ENCODE data around the gene CLDN25.
"Not testable (repeated sequence)": the region's sequence is repeated elsewhere in the genome, so short reads cannot be mapped to it uniquely, and the experiment has no call there.

Gene CLDN25

GRCh38 chr11:113779496-113779895 is at the start of gene CLDN25:
TSS of gene CLDN25 (plus strand) at chr11:113779796. CDS start at chr11:113779796, 0 bp downstream.
- DNase-seq (ENCODE audit: low read depth in 2 of 2), result no peak

GRCh38 chr11:113730887-113731726 is 48.5 kb upstream of the CLDN25 start:
- peak; percentile 20 to 23 for DNase-seq (ENCODE audit: low read depth in 2 of 2)

GRCh38 chr11:113732092-113732491 is 47.5 kb upstream of the CLDN25 start:
- DNase-seq (ENCODE audit: low read depth in 2 of 2), result no peak

GRCh38 chr11:113736323-113736722 is 43.3 kb upstream of the CLDN25 start:
- DNase-seq (ENCODE audit: low read depth in 2 of 2), result no peak

- DNase-seq (ENCODE audit: low read depth in 2 of 2), result no peak
Observed at GRCh38 chr11:113752932-113753331, 26.7 kb upstream of the CLDN25 start.

- no peak for DNase-seq (ENCODE audit: low read depth in 2 of 2)
Observed at GRCh38 chr11:113760241-113760640, 19.4 kb upstream of the CLDN25 start.

GRCh38 chr11:113763040-113763439 is 16.6 kb upstream of the CLDN25 start:
- not testable (repeated sequence) for DNase-seq (ENCODE audit: low read depth in 2 of 2)

- no peak for DNase-seq (ENCODE audit: low read depth in 2 of 2)
Observed at GRCh38 chr11:113764527-113765219, 14.9 kb upstream of the CLDN25 start.

GRCh38 chr11:113771964-113772363 is 7.6 kb upstream of the CLDN25 start:
- DNase-seq (ENCODE audit: low read depth in 2 of 2), result no peak

- no peak for DNase-seq (ENCODE audit: low read depth in 2 of 2)
Observed at GRCh38 chr11:113773092-113773415, 6.5 kb upstream of the CLDN25 start.

GRCh38 chr11:113773416-113774173 is 6.0 kb upstream of the CLDN25 start, which contains the start of gene ZW10:
TSS of gene ZW10 (minus strand) at chr11:113773692. CDS start at chr11:113773666, 26 bp downstream.
- peak; percentile 91 to 93 for DNase-seq (ENCODE audit: low read depth in 2 of 2)

GRCh38 chr11:113774174-113774503 is 5.5 kb upstream of the CLDN25 start:
- no peak for DNase-seq (ENCODE audit: low read depth in 2 of 2)

GRCh38 chr11:113778111-113778910 is 1.3 kb upstream of the CLDN25 start:
- no peak for DNase-seq (ENCODE audit: low read depth in 2 of 2)

- no peak for DNase-seq (ENCODE audit: low read depth in 2 of 2)
Observed at GRCh38 chr11:113781682-113782081, 2.1 kb downstream of the CLDN25 start.

GRCh38 chr11:113782134-113782533 is 2.5 kb downstream of the CLDN25 start:
- DNase-seq (ENCODE audit: low read depth in 2 of 2), result no peak

GRCh38 chr11:113789016-113789415 is 9.4 kb downstream of the CLDN25 start:
- not testable (repeated sequence) for DNase-seq (ENCODE audit: low read depth in 2 of 2)

GRCh38 chr11:113789675-113790320 is 10.2 kb downstream of the CLDN25 start:
- DNase-seq (ENCODE audit: low read depth in 2 of 2), result no peak

GRCh38 chr11:113796663-113797259 is 17.2 kb downstream of the CLDN25 start:
- peak; percentile 9 to 12 for DNase-seq (ENCODE audit: low read depth in 2 of 2)

GRCh38 chr11:113802621-113803020 is 23.0 kb downstream of the CLDN25 start:
- no peak for DNase-seq (ENCODE audit: low read depth in 2 of 2)

- DNase-seq (ENCODE audit: low read depth in 2 of 2), result no peak
Observed at GRCh38 chr11:113805640-113806039, 26.0 kb downstream of the CLDN25 start.

GRCh38 chr11:113806406-113806805 is 26.8 kb downstream of the CLDN25 start:
- no peak for DNase-seq (ENCODE audit: low read depth in 2 of 2)

All from fibroblast of skin of left biceps (primary cell).